Measurements from ENCODE around the gene DLX2. TPM values are rescaled to one million over a fixed set of nuclear protein-coding genes. Genes with fewer than 3 reads are reported as not detected.

Gene DLX2
- polyA plus RNA-seq, 2 of the 4 experiments (the other 2 are of a cell fraction) = 0.04 to 0.19 TPM

DNA sequence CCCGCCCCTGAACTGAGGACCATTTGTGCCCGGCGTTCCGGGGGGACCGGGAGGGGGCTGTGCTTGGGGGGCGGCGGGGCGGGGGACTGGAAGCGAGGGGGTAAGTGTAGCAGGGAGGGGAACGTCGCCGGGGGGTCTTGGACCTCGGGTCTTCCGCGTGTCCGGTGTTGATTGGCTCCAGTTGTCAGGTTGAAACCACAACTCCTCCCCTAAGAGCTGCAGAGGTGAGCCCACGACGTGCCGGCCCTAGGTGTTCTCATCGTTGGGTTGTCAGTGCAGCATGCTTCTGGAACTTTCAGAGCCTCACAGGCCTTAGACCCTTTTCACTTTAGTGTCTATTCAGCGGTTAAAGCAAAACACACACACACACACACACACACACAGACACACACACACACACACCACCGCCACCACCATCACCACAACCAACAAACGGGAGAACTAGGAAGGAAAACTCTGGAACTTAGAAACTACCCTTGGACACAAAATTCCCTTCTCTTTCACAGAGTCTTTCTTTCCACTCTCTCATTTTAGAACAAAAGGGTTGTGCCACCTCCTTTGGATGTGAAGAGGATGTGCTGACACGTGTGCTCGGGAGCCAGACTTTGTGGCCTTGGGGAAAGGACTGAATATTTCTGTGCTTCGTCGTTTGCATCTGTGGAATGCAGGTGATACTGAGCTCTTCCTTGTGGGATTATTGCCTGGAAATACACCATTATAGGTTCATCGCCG, 6.7 kb upstream of the DLX2 start (continued):
- no peak for TF ChIP-seq E2F6 (IDR thresholded peaks at IDR 0.05; ENCODE audit: borderline replicate concordance, low read depth)

- no peak for DNase-seq (ENCODE audit: low read depth in 1 of 2, low spot score in 1 of 2)
- TF ChIP-seq SREBF2 (IDR thresholded peaks at IDR 0.05) = no peak
- no peak for TF ChIP-seq FOXS1 (CRISPR knock-in tag; IDR thresholded peaks at IDR 0.05)
- TF ChIP-seq POLR2A (IDR thresholded peaks at IDR 0.05; ENCODE audit: low read length) = no peak
- TF ChIP-seq NPAS2 (CRISPR knock-in tag; IDR thresholded peaks at IDR 0.05; ENCODE audit: borderline replicate concordance) = no peak
- no peak for TF ChIP-seq GATA3 (IDR thresholded peaks at IDR 0.05; ENCODE audit: borderline replicate concordance)
- TF ChIP-seq CHD4 (IDR thresholded peaks at IDR 0.05; ENCODE audit: borderline replicate concordance) = no peak
- no peak for ATAC-seq
- 85% methylated on average over 8 of the region's 8 CpGs for WGBS (ENCODE audit: missing lambda C conversion rate)
- no peak overlapping the region for H3K27ac ChIP-seq
- FAIRE-seq = no peak
- ChIA-PET POLR2A (no interaction called here), CTCF (interaction anchor here (0.6 to 7.3 kb wide), 6 partner anchors 19 to 404 kb away, joined by 3 to 122 read pairs (median 3); no protein-coding TSS in a partner anchor)
- H3K9me3 ChIP-seq = no peaks in the 10 kb centered on the region
- peaks cover 4% of the 10 kb centered on the region; the same call in 2 of the 3 replicates for H3K4me1 ChIP-seq
- H3K4me2 ChIP-seq = no peak overlapping the region
- H3K4me3 ChIP-seq = no peak overlapping the region
Observed at GRCh38 chr2:172108587-172108930, 5.9 kb upstream of the DLX2 start.

DNA sequence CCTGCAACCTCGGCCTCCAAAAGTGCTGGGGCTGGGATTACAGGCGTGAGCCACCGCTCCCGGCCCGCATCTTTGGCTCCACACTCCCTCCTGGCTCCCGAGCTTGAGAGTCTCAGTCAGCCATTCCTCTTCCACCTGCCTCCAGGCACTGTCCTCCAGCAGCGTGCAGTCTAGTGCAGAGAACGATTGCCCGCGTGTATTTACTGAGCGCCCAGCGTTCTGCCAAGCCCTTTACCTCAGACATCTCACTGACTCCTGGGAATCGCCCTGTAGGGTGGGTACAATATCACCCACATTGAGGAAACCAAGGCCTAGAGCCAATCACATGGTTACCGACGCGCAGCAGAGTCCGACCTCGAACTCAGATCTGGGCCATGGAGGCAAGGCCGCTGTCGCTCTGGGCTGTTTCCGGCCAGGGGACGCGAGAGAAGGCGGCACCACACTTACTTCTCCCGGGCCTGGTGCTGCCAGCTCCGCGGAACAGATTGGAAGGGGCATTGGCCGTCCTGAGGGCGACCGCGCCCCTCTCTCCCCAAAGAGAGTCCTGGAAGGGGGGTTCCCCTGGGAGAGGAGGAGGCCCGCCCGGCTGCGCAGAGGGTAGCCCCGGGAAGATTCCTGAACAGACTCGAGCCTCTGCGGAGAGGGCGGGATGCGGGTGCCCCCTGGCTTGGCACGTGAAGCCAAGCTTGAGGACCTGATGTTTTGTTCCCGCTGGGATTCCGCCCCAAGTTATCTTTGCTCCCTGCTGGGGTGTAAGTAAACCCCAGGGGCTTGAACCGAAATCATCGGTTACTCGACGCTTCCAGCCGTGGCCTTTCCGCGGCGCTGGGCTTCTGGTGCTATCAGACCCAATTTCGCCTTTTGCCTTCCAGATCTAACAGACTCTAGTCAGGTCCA, 5.2 kb upstream of the DLX2 start:
- TF ChIP-seq CBX2 (IDR thresholded peaks at IDR 0.05; ENCODE audit: borderline replicate concordance, low read depth) = no peak
- no peak for TF ChIP-seq NFE2L2 (conservative IDR thresholded peaks at IDR 0.05; ENCODE audit: low read length)
- no peak for TF ChIP-seq RAD21 (conservative IDR thresholded peaks at IDR 0.05 in 1 of 2, IDR thresholded peaks at IDR 0.05 in 1 of 2)
- TF ChIP-seq CEBPB (IDR thresholded peaks at IDR 0.05) = no peak
- no peak for TF ChIP-seq ATOH8 (CRISPR knock-in tag; IDR thresholded peaks at IDR 0.05; ENCODE audit: low read depth)
- no peak for TF ChIP-seq ZC3H11A (IDR thresholded peaks at IDR 0.05)
- no peak for TF ChIP-seq KDM1A (IDR thresholded peaks at IDR 0.05; ENCODE audit: low read depth)
- TF ChIP-seq, protein P1, sequence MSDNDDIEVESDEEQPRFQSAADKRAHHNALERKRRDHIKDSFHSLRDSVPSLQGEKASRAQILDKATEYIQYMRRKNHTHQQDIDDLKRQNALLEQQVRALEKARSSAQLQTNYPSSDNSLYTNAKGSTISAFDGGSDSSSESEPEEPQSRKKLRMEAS (IDR thresholded peaks at IDR 0.05) = no peak
- TF ChIP-seq FOXS1 (CRISPR knock-in tag; IDR thresholded peaks at IDR 0.05) = no peak
- no peak for TF ChIP-seq HDAC2 (IDR thresholded peaks at IDR 0.05)
- no peak for TF ChIP-seq HEYL (CRISPR knock-in tag; IDR thresholded peaks at IDR 0.05)
- TF ChIP-seq CHD4 (IDR thresholded peaks at IDR 0.05; ENCODE audit: borderline replicate concordance) = no peak
- TF ChIP-seq JUNB (IDR thresholded peaks at IDR 0.05) = no peak
- TF ChIP-seq POLR2AphosphoS2 (conservative IDR thresholded peaks at IDR 0.05; ENCODE audit: low read length) = no peak
- TF ChIP-seq TFCP2L1 (CRISPR knock-in tag; IDR thresholded peaks at IDR 0.05) = no peak
- Histone ChIP-seq H3K27ac (no peak overlapping the region), H3K4me1 (peaks cover 7% of the 10 kb centered on the region; the same call in 2 of the 3 replicates), H3K4me3 (no peak overlapping the region), H3K9me3 (no peaks in the 10 kb centered on the region), H3K4me2 (no peak overlapping the region)
- 93% methylated on average over 51 of the region's 51 CpGs for WGBS (ENCODE audit: missing lambda C conversion rate)
- ATAC-seq (no peak), FAIRE-seq (no peak), DNase-seq (ENCODE audit: low read depth in 1 of 2, low spot score in 1 of 2) (no peak)
- CTCF ChIA-PET = interaction anchor here (0.6 to 9.4 kb wide), 17 partner anchors 8 to 548 kb away, joined by 3 to 128 read pairs (median 5); partner anchors contain the start of gene HAT1
- POLR2A ChIA-PET = no interaction called here

Data from A549 (cell line).